Measurements from ENCODE around the gene FBXL3.
"Not testable (repeated sequence)": the region's sequence is repeated elsewhere in the genome, so short reads cannot be mapped to it uniquely, and the experiment has no call there.

FBXL3 gene

DNA sequence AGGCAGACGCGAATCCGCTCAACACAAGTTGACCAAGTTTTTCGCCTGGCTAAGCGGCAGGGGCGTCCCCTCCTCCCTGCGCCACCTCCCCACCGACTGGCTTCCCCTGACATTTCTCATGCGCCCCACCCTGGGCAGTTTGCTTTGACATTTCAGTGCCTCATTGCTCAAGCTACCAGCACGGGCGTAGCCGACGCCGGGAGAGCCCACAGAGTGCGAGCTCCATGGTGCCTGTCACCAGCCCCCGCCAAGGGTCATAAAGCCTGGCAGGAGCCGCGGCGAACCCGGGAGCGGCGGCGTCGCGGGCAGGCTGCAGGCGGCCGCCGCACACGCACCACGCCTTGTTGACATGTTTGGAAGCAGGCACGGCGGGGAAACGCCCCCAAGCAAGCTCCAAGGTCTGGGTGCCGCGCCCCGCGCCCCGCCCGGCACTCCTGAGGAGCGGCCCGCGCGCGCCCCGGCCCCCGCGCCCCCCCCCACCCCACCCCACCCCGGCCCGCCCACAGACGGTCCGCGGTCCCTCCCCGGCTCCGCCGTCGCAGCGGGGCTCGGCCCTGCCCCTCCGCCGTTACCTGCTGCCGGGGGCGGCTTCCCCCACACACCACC lies 601 bp downstream of the FBXL3 start:
- DNase-seq (ENCODE audit: low read depth) = no peak

DNA sequence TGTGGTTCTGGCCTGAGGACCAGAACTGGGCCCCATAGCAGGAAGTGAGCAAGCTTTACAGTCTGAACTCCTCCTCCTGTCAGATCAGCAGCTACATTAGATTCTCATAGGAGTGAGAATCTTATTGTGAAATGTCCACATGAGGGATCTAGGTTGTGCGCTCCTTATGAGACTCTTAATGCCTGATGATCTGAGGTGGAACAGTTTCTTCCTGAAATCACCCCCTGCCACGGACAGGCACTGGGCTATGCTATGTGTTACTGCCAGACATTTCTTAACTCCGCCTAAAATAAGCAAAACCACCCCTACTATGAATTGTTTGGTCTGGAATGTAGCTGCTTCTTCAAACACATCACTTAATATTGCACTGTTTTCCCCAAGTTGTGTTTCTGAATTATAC lies 4.6 kb downstream of the FBXL3 start:
- DNase-seq (ENCODE audit: low read depth) = no peak

- DNase-seq (ENCODE audit: low read depth) = no peak
These were observed 7.2 kb downstream of the FBXL3 start for GRCh38 chr13:77019756-77020155.

GRCh38 chr13:77016888-77017623 lies 9.9 kb downstream of the FBXL3 start:
- DNase-seq (ENCODE audit: low read depth) = no peak

DNA sequence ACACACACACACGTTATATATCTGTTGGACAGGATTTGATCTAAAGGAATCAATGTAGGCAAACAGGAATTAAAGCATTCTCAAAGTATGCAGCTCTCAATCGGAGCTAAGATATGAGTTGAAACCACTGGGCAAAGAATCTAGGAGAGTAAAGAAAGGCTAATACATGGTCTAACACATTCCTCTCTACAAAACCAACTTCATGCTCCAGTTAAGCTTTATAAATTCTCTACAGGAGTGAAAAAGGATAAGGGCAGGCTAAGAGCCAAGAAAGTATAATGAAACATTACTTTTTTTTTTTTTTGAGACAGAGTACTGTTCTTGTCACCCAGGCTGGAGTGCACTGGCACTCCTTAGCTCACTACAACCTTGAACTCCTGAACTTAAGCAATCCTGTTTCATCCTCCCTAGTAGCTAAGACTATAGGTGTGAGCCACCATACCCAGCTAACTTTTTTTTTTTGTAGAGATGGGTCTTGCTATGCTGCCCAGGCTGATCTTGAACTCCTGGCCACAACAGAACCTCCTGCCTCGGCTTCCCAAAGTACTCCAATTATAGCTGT lies 10.6 kb downstream of the FBXL3 start:
- no peak for DNase-seq (ENCODE audit: low read depth)

GRCh38 chr13:77014906-77015685 lies 11.9 kb downstream of the FBXL3 start:
- DNase-seq (ENCODE audit: low read depth) = no peak

DNA sequence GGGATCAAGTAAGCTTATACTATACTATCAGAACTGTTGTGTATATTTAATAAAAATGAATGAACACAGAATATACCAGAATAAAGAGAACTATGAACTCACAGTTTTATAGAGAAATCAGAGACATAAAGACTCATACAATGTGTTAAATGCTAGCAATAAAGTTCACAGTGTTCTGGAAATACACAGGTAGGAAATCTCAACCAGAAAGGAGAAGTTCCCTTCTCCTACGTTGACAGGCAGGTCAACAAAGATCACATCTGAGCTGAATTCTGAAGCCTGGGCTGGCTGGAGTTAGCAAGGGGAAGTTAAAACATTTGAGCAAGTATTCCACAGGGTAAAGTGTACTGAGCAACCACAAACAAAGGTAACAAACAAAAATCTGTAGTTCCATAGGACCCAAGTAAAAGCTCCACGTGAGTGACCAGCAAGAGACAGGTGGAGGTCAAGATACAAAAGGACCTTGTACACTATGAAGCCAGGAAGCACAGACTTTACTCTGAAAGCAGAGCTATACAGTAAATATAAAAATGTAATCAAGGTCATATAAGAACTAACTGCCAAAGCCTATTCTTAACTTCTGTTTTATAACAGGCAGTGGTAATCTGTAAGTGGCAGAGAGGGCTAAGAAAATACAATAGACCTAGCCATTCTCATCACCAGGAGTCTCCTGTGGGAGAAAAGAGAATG lies 13.0 kb downstream of the FBXL3 start:
- no peak for DNase-seq (ENCODE audit: low read depth)

- DNase-seq (ENCODE audit: low read depth) = not testable (repeated sequence)
These were observed 17.2 kb downstream of the FBXL3 start for GRCh38 chr13:77009719-77010118.

DNA sequence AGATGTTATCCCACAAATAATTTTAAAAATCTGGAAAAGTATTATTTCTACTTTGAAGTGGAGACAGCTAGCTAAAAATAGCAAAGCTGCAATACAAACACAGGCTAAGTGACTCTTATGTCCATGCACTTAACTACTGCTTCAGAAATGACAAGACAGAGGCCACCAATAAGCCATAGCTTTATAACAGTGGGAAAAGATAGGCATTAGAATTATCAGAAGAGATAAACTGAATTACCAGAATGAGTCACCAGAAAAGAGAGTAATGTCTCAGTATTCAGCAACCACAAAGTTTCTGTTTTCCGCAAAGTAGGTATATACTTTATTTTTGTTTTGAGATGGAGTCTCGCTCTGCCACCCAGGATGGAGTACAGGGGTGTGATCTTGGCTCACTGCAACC lies 17.9 kb downstream of the FBXL3 start:
- no peak for DNase-seq (ENCODE audit: low read depth)

- not testable (repeated sequence) for DNase-seq (ENCODE audit: low read depth)
These were observed 18.6 kb downstream of the FBXL3 start for GRCh38 chr13:77008337-77008736.

DNA sequence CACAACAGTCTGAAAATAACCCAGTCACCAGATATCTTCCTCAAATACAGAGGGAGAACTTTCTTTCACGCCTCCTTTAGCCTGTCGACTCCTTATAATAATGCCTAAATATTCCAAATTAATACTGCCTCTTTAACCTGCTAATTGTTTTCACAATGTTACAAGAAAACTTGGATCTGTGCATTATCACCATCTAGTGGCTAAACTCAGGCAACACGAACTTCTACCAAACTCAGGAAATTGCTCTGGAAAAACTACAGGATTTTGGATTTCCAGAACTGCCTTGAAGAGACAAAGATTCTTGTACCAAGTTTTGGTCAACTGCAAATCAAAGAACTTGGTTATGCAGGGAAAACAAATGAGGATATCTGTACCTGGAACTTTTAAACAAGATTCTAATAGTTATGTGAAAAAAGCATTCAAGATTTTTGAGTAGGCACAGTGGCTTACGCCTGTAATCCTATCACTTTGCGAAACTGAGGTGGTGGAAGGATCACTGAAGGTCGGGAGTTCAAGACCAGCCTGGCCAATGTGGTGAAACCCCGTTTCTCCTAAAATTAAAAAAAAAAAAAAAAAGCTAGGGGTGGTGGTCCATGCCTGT lies 24.3 kb downstream of the FBXL3 start:
- DNase-seq (ENCODE audit: low read depth) = no peak

GRCh38 chr13:77001963-77002587 lies 24.9 kb downstream of the FBXL3 start:
- DNase-seq (ENCODE audit: low read depth) = no peak

DNA sequence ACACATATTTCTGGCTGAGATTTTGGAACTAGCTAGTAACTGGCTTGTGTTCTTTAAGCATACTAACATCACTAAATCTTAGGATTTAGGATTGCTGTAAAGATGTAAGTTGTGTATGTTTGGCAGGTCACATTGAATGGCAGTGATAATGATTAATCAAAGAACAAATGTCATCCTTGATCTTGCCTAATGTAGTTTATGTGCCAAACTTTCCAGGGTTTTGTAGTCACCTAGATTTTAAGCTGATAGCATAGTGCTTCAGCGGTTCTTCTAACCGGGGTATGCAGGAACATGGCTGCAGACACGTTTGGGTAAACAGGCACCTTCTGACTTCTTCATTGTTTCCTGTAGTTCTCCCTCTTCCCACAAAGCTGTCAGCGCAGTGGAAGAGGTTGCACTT lies 25.4 kb downstream of the FBXL3 start:
- no peak for DNase-seq (ENCODE audit: low read depth)

DNA sequence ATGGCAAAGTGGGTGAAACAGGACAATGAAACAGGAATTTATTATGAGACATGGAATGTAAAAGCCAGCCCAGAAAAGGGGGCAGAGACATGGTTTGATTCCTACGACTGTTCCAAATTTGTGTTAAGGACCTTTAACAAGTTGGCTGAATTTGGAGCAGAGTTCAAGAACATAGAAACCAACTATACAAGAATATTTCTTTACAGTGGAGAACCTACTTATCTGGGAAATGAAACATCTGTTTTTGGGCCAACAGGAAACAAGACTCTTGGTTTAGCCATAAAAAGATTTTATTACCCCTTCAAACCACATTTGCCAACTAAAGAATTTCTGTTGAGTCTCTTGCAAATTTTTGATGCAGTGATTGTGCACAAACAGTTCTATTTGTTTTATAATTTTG lies 26.5 kb downstream of the FBXL3 start:
- no peak for DNase-seq (ENCODE audit: low read depth)

- no peak for DNase-seq (ENCODE audit: low read depth)
These were observed 32.7 kb downstream of the FBXL3 start for GRCh38 chr13:76994281-76994680.

GRCh38 chr13:76993473-76993872 lies 33.5 kb downstream of the FBXL3 start:
- no peak for DNase-seq (ENCODE audit: low read depth)

DNA sequence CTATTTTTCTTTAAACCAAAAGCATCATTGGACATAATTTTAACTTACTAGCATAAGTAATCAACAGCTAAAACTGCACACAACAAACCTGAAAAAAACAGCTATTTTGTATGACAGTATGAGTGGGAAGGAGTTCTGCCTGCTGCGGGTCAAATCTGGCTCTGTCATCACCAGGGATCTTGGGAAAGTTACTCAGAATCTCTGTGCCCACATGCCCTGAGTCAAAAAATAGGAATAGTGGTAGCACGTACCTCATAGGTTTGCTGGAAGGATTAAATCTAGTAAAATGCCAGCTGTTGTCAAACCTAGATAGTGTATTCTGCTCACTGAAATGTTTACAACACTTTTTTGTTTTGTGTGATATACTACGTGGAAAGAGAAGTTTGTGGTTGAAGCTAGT lies 33.9 kb downstream of the FBXL3 start:
- no peak for DNase-seq (ENCODE audit: low read depth)

GRCh38 chr13:76992548-76993001 lies 34.4 kb downstream of the FBXL3 start:
- DNase-seq (ENCODE audit: low read depth) = no peak

GRCh38 chr13:76991796-76992547 lies 35.0 kb downstream of the FBXL3 start, which contains the start of gene CLN5:
TSS of gene CLN5 (plus strand) at chr13:76992081. CDS start at chr13:76992099, 18 bp downstream.
- peak; percentile 35 for DNase-seq (ENCODE audit: low read depth)

DNA sequence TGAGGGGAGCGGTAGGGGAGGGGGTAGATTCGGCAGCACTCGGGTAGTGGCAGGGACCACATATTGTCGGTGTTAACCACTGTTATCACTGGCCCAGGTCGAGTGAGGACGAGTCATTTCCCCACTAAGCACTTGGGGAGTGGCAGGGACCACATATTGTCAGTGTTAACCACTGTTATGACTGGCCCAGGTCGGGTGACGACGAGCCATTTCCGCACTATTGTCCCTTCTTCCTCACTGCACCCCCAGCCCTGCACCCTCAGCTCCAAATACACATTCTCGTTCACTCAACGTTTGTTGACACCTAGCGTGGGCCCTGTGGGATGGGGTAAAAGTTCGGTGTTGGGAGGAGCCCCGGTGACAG lies 35.5 kb downstream of the FBXL3 start:
- no peak for DNase-seq (ENCODE audit: low read depth)
